Keratinocyte (primary cell): ENCODE data around the gene CASQ1. TPM values are rescaled to one million over a fixed set of nuclear protein-coding genes. Genes with fewer than 3 reads are reported as not detected.

Source experiments
- DNase-seq: peaks from one replicate; pipeline ENCODE4 v3.0.0-alpha.2; 2011; ENCODE audit warnings: low read depth, missing footprints, low spot score
- FAIRE-seq: peaks from 2 replicates; lab custom pipeline; 2011; peaks lifted over from hg19 to GRCh38; lab: Jason Lieb, UNC
- H2AFZ ChIP-seq: 2 replicates; pipeline ENCODE4 v1.6.0; 2012; ENCODE audit warnings: low read length, control low read depth, inconsistent platforms; ENCODE audit not compliant: control insufficient read depth
- H3K27ac ChIP-seq: 2 replicates; pipeline ENCODE4 v1.5.1; 2011; ENCODE audit warnings: low read length; ENCODE audit not compliant: control insufficient read depth, insufficient read depth
- H3K27me3 ChIP-seq: 3 replicates; pipeline ENCODE4 v1.6.0; 2011; ENCODE audit warnings: low read length; ENCODE audit not compliant: control insufficient read depth, insufficient read depth; ENCODE audit errors: extremely low read depth
- H3K36me3 ChIP-seq, 2 experiments: 2 replicates in 1 of 2; 3 replicates in 1 of 2; pipeline ENCODE4 v1.5.1; 2011; ENCODE audit warnings: low read length in 2 of 2, mild to moderate bottlenecking in 1 of 2; ENCODE audit not compliant: control insufficient read depth in 2 of 2, insufficient read depth in 2 of 2; ENCODE audit errors: extremely low read depth in 1 of 2
- H3K4me1 ChIP-seq: 3 replicates; pipeline ENCODE4 v1.5.1; 2011; ENCODE audit warnings: low read length; ENCODE audit not compliant: control insufficient read depth, insufficient read depth; ENCODE audit errors: extremely low read depth
- H3K4me2 ChIP-seq: 3 replicates; pipeline ENCODE4 v1.6.0; 2011; ENCODE audit warnings: low read depth, low read length; ENCODE audit not compliant: control insufficient read depth, insufficient read depth; ENCODE audit errors: extremely low read depth
- H3K4me3 ChIP-seq, 3 experiments: fragments of 200-600 bp in 1 of 3; sonication (generic) in 1 of 3; 2 replicates in 2 of 3; 3 replicates in 1 of 3; pipeline ENCODE4 v1.5.1; 2011 to 2016; ENCODE audit warnings: low read length in 3 of 3, mild to moderate bottlenecking in 3 of 3, control low read depth in 2 of 3, inconsistent platforms in 1 of 3, low read depth in 1 of 3, mixed read lengths in 1 of 3, mixed run types in 1 of 3, moderate library complexity in 1 of 3; ENCODE audit not compliant: control insufficient read depth in 2 of 3, insufficient read depth in 2 of 3; ENCODE audit errors: extremely low read depth in 1 of 3
- H3K79me2 ChIP-seq: 2 replicates; pipeline ENCODE4 v1.6.0; 2012; ENCODE audit warnings: low read length; ENCODE audit not compliant: control insufficient read depth, insufficient read depth
- H3K9ac ChIP-seq: 3 replicates; pipeline ENCODE4 v1.6.0; 2011; ENCODE audit warnings: low read length; ENCODE audit not compliant: control insufficient read depth, insufficient read depth; ENCODE audit errors: extremely low read depth
- H3K9me1 ChIP-seq: 3 replicates; pipeline ENCODE4 v1.6.0; 2011; ENCODE audit warnings: low read length; ENCODE audit not compliant: control insufficient read depth, insufficient read depth; ENCODE audit errors: extremely low read depth
- H3K9me3 ChIP-seq: 2 replicates; pipeline ENCODE4 v1.5.1; 2012; ENCODE audit warnings: low read depth, low read length; ENCODE audit not compliant: control insufficient read depth
- H4K20me1 ChIP-seq: 3 replicates; pipeline ENCODE4 v1.6.0; 2011; ENCODE audit warnings: low read length; ENCODE audit not compliant: control insufficient read depth, insufficient read depth; ENCODE audit errors: extremely low read depth
- CTCF ChIP-seq, 3 experiments: IDR thresholded peaks in 1 of 3; conservative IDR thresholded peaks in 1 of 3; optimal IDR thresholded peaks in 1 of 3; 2 replicates in 2 of 3; 3 replicates in 1 of 3; pipeline versions ENCODE3 to v1.5.1; 2011; ENCODE audit warnings: low read length in 3 of 3, mild to moderate bottlenecking in 3 of 3, moderate library complexity in 2 of 3, control low read depth in 1 of 3, inconsistent platforms in 1 of 3; ENCODE audit not compliant: insufficient read depth in 2 of 3; ENCODE audit errors: extremely low read depth in 1 of 3
- EZH2 ChIP-seq: IDR thresholded peaks from one replicate; pipeline ENCODE4 v1.6.1; 2012; ENCODE audit warnings: inconsistent platforms, mild to moderate bottlenecking, low read length, moderate library complexity
- dilution Hi-C: fragments of 300-500 bp; cut with MboI; formaldehyde crosslinking; loops from one replicate; pipeline ENCODE4 v1.7.0; 2020; ENCODE audit warnings: low sequenced_read_pairs; ENCODE audit not compliant: extremely low pct_ligation_motif_present
- polyA plus RNA-seq, 5 experiments: library from polyadenylated mRNA; depleted of rRNA in 3 of 5; stranded (reverse) in 3 of 5; stranded (forward) in 1 of 5; unstranded in 1 of 5; fragments of >200 nt; gene quantifications; 1 replicate in 1 of 5; 2 replicates in 3 of 5; 3 replicates in 1 of 5; pipeline versions ENCODE4 v1.2.1 to v1.2.3, GENCODE V29; 2011 to 2012; ENCODE audit warnings: missing spikeins in 2 of 5, low read depth in 1 of 5, low replicate concordance in 1 of 5

Gene CASQ1
- polyA plus RNA-seq, 1 donor (not counting 4 experiments of a cell fraction or from before 2014, with no cell fraction given): not detected

GRCh38 chr1:160245434-160245833 is 55.1 kb downstream of the CASQ1 start:
- no peaks in the 10 kb centered on the region for H3K27me3 ChIP-seq
- no peak overlapping the region for H3K4me3 ChIP-seq
- H3K4me1 ChIP-seq: no peaks in the 10 kb centered on the region
- H3K9me3 ChIP-seq: no peaks in the 10 kb centered on the region
- FAIRE-seq (no peak), DNase-seq (no peak)
- H2AFZ ChIP-seq: no peak overlapping the region
- no peaks in the 10 kb centered on the region for H3K9me1 ChIP-seq
- no peak overlapping the region for H3K4me2 ChIP-seq
- H3K79me2 ChIP-seq: peaks cover 6% of the 10 kb centered on the region
- no peak overlapping the region for H3K9ac ChIP-seq
- H3K36me3 ChIP-seq: peaks cover 4 to 12% of the 10 kb centered on the region in 2 experiments
- TF ChIP-seq EZH2: no peak
- TF ChIP-seq CTCF (optimal IDR thresholded peaks at IDR 0.05 in 1 of 3, IDR thresholded peaks at IDR 0.05 in 1 of 3, conservative IDR thresholded peaks at IDR 0.05 in 1 of 3; ENCODE audit: extremely low read depth in 1 of 3, insufficient read depth in 2 of 3, low read length in 3 of 3): no peak
- no peak overlapping the region for H3K27ac ChIP-seq
- H4K20me1 ChIP-seq: no peaks in the 10 kb centered on the region
- dilution Hi-C loops: no loop called here

DNA sequence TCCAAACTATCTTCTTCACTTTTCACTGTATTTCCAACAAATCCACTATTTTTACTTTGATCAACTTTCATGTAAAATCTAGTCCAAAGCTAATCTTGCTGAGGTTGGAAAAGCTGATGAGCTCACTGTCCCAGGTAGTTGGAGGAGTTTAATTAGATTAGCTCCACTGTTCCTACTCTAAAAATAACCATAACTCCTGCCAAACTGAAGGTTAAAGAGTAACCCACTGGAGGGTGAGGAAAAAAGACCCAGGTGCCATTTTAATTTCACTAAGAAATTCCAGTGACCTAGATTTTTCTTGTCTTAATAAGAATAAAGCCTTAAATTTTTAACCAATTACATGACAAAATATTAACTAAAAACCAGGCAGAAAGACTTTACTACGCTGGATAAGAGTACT is 56.7 kb downstream of the CASQ1 start:
- Histone ChIP-seq H3K9me1 (no peaks in the 10 kb centered on the region), H3K4me3 (no peak overlapping the region), H3K27me3 (no peaks in the 10 kb centered on the region), H3K79me2 (peaks cover 10% of the 10 kb centered on the region), H3K4me1 (no peaks in the 10 kb centered on the region), H3K4me2 (no peak overlapping the region), H3K27ac (no peak overlapping the region), H3K36me3 (peaks cover 2 to 12% of the 10 kb centered on the region in 2 experiments), H3K9ac (no peak overlapping the region), H4K20me1 (no peaks in the 10 kb centered on the region), H3K9me3 (no peaks in the 10 kb centered on the region), H2AFZ (no peak overlapping the region)
- dilution Hi-C loops: no loop called here
- DNase-seq (no peak), FAIRE-seq (no peak)
- TF ChIP-seq EZH2: no peak
- TF ChIP-seq CTCF (optimal IDR thresholded peaks at IDR 0.05 in 1 of 3, IDR thresholded peaks at IDR 0.05 in 1 of 3, conservative IDR thresholded peaks at IDR 0.05 in 1 of 3; ENCODE audit: extremely low read depth in 1 of 3, insufficient read depth in 2 of 3, low read length in 3 of 3): no peak
